MM.1S (cell line): Measurements from ENCODE around the gene IDH3G.

Source experiments
- DNase-seq: peaks from one replicate; pipeline ENCODE4 v3.0.0-alpha.2; 2015
- H2AFZ ChIP-seq: fragments of 300-600 bp; sonication (generic); 2 replicates; pipeline ENCODE4 v1.6.0; 2016; ENCODE audit warnings: antibody characterized with exemption, low read length
- H3F3A ChIP-seq: fragments of 300-600 bp; sonication (generic); 2 replicates; pipeline ENCODE4 v1.6.1; 2016; ENCODE audit warnings: mild to moderate bottlenecking, antibody characterized with exemption, low read length, moderate library complexity, mixed read lengths; ENCODE audit not compliant: insufficient read depth
- H3K27ac ChIP-seq: fragments of 300-600 bp; sonication (generic); 2 replicates; pipeline ENCODE4 v1.5.1; 2016; ENCODE audit warnings: mild to moderate bottlenecking, low read length
- H3K27me3 ChIP-seq: fragments of 300-600 bp; sonication (generic); replicated peaks from 2 replicates; pipeline ENCODE4 v1.6.0; 2016; ENCODE audit warnings: low read length; ENCODE audit not compliant: insufficient read depth
- H3K36me3 ChIP-seq: fragments of 300-600 bp; sonication (generic); replicated peaks from 2 replicates; pipeline ENCODE4 v1.6.1; 2016; ENCODE audit warnings: mild to moderate bottlenecking, low read length, mixed read lengths; ENCODE audit not compliant: insufficient read depth
- H3K4me1 ChIP-seq: fragments of 300-600 bp; sonication (generic); 2 replicates; pipeline ENCODE4 v1.6.1; 2016; ENCODE audit warnings: low read length, mixed read lengths
- H3K4me2 ChIP-seq: fragments of 300-600 bp; sonication (generic); 2 replicates; pipeline ENCODE4 v1.6.0; 2016; ENCODE audit warnings: low read depth, low read length
- H3K4me3 ChIP-seq: fragments of 300-600 bp; sonication (generic); 2 replicates; pipeline ENCODE4 v1.5.1; 2016; ENCODE audit warnings: low read length, mixed read lengths
- H3K79me2 ChIP-seq: fragments of 300-600 bp; sonication (generic); 2 replicates; pipeline ENCODE4 v1.6.1; 2016; ENCODE audit warnings: mixed run types, low read length, mixed read lengths
- H3K9ac ChIP-seq: fragments of 300-600 bp; sonication (generic); 2 replicates; pipeline ENCODE4 v1.6.1; 2016; ENCODE audit warnings: low read length, mixed read lengths
- H3K9me2 ChIP-seq: fragments of 300-600 bp; sonication (generic); replicated peaks from 2 replicates; pipeline ENCODE4 v1.6.1; 2016; ENCODE audit warnings: mild to moderate bottlenecking, low read length, mixed read lengths; ENCODE audit not compliant: insufficient read depth
- H3K9me3 ChIP-seq: fragments of 300-600 bp; sonication (generic); replicated peaks from 2 replicates; pipeline ENCODE4 v1.6.1; 2016; ENCODE audit warnings: mild to moderate bottlenecking, low read length, mixed read lengths; ENCODE audit not compliant: insufficient read depth
- H4K20me1 ChIP-seq: fragments of 300-600 bp; sonication (generic); 2 replicates; pipeline ENCODE4 v1.6.1; 2016; ENCODE audit warnings: mild to moderate bottlenecking, low read length, moderate library complexity, mixed read lengths; ENCODE audit not compliant: insufficient read depth
- EZH2 ChIP-seq: fragments of 300-600 bp; sonication (generic); optimal IDR thresholded peaks from 2 replicates; pipeline ENCODE3; 2017; ENCODE audit warnings: low read depth, mild to moderate bottlenecking, antibody characterized with exemption, low read length, mixed read lengths
- EZH2phosphoT487 ChIP-seq: fragments of 300-600 bp; sonication (generic); IDR thresholded peaks from 2 replicates; pipeline ENCODE4 v1.6.1; 2018; ENCODE audit warnings: antibody characterized with exemption, low read length
- TF ChIP-seq, protein P1 (sequence below): fragments of 300-600 bp; sonication (generic); IDR thresholded peaks from 2 replicates; pipeline ENCODE4 v1.5.1; 2016; ENCODE audit warnings: antibody characterized with exemption, low read length, mixed read lengths

The IDH3G gene

DNA sequence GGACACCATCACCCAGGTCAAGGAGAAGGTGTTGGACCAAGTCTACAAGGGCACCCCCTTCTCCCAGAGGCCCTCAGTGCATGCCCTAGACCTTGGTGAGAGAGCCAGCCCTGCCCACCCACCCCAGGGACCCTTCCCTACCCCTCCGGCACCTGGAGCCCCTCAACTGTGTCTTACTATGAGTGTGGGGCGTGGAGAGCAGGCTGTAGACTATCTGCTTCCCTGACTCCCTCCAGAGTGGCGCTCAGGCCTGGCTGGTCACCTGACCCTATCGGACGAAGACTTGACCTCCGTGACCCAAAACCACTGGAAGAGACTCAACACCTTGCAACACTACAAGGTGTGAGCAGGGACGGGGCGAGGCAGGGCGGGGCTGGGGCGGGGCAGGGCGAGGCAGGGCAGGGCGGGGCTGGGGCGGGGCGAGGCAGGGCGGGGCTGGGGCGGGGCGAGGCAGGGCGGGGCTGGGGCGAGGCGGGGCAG, 18.0 kb downstream of the IDH3G start:
- no peaks in the 10 kb centered on the region for H3K36me3 ChIP-seq
- no peak for DNase-seq
- no peaks in the 10 kb centered on the region for H3F3A ChIP-seq
- H4K20me1 ChIP-seq, result no peaks in the 10 kb centered on the region
- no peak overlapping the region for H3K9ac ChIP-seq
- no peaks in the 10 kb centered on the region for H3K9me2 ChIP-seq
- H2AFZ ChIP-seq, result no peak overlapping the region
- no peaks in the 10 kb centered on the region for H3K4me1 ChIP-seq
- peaks cover 15% of the 10 kb centered on the region for H3K27me3 ChIP-seq
- no peak overlapping the region for H3K4me2 ChIP-seq
- H3K79me2 ChIP-seq, result no peaks in the 10 kb centered on the region
- TF ChIP-seq, protein P1, sequence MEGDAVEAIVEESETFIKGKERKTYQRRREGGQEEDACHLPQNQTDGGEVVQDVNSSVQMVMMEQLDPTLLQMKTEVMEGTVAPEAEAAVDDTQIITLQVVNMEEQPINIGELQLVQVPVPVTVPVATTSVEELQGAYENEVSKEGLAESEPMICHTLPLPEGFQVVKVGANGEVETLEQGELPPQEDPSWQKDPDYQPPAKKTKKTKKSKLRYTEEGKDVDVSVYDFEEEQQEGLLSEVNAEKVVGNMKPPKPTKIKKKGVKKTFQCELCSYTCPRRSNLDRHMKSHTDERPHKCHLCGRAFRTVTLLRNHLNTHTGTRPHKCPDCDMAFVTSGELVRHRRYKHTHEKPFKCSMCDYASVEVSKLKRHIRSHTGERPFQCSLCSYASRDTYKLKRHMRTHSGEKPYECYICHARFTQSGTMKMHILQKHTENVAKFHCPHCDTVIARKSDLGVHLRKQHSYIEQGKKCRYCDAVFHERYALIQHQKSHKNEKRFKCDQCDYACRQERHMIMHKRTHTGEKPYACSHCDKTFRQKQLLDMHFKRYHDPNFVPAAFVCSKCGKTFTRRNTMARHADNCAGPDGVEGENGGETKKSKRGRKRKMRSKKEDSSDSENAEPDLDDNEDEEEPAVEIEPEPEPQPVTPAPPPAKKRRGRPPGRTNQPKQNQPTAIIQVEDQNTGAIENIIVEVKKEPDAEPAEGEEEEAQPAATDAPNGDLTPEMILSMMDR, result no peak
- no peak for TF ChIP-seq EZH2
- H3K9me3 ChIP-seq, result no peaks in the 10 kb centered on the region
- H3K4me3 ChIP-seq, result no peak overlapping the region
- H3K27ac ChIP-seq, result no peak overlapping the region

DNA sequence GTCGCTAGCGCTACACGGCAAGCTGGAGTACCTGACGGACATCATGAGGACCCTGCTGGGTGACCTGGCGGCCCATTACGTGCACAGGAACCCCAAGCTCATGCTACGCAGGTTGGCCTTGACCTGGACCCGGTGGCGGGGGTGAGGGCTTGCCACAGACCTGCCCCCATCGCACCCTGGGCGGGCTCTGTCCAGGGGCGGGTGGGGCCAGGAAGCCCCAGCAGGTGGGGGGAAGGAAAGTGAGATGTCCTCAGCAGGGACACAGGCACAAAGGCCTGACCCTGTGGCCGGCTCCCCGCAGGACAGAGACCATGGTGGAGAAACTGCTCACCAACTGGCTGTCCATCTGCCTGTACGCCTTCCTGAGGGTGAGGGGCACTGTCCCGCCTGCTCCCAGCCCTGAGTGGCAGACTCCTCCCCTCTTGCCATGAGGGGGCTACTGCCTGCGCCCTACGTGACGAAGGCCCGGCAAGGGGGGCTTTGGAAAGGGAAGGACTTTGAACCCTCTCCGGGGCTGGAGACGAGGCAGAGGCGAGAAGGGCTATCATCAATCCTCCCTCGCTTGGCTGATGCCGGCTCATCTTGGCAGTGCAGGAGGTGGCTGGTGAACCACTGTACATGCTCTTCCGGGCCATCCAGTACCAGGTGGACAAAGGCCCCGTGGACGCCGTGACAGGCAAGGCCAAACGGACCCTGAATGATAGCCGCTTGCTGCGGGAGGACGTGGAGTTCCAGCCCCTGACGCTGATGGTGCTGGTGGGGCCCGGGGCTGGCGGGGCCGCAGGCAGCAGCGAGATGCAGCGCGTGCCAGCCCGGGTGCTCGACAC, 18.7 kb downstream of the IDH3G start:
- Histone ChIP-seq H3K4me1 (no peaks in the 10 kb centered on the region), H2AFZ (no peak overlapping the region), H3K36me3 (no peaks in the 10 kb centered on the region), H3K4me3 (no peak overlapping the region), H3K9me2 (no peaks in the 10 kb centered on the region), H3K27ac (no peak overlapping the region), H3K9ac (no peak overlapping the region), H3K79me2 (no peaks in the 10 kb centered on the region), H3F3A (no peaks in the 10 kb centered on the region), H3K4me2 (no peak overlapping the region), H3K9me3 (no peaks in the 10 kb centered on the region), H4K20me1 (no peaks in the 10 kb centered on the region), H3K27me3 (peaks cover 19% of the 10 kb centered on the region)
- no peak for DNase-seq
- TF ChIP-seq, protein P1, result no peak
- TF ChIP-seq EZH2 (no peak), EZH2phosphoT487 (no peak)

DNA sequence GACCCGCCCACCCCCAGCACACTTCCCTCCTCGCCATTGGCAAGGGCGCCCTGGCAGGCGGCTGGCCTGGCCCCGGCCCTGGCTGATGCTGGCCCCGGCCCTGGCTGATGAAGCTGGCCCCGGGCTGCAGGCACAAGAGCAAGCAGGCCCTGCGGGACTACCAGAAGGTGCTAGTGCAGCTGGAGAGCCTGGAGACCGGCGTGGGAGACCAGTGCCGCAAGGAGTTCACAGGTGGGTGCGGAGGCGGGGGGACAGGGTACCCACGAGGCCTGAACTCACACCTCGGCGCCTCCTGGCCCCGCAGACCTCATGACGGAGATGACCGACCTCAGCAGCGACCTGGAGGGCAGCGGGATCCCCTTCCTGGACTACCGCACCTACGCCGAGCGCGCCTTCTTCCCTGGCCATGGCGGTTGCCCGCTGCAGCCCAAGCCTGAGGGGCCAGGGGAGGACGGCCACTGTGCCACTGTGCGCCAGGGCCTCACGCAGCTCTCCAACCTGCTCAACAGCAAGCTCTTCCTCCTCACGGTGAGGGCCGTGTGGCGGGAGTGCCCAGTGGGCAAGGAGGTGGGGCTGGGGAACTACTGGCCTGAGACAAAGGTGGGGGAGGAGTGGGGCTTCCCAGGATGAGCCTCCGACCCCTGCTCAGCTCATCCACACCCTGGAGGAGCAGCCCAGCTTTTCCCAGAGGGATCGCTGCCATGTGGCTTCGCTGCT, 19.4 kb downstream of the IDH3G start:
- Histone ChIP-seq H3K27me3 (peaks cover 24% of the 10 kb centered on the region), H3K9ac (no peak overlapping the region), H3K27ac (no peak overlapping the region), H3K9me2 (no peaks in the 10 kb centered on the region), H3K4me3 (no peak overlapping the region), H3F3A (no peaks in the 10 kb centered on the region), H3K9me3 (no peaks in the 10 kb centered on the region), H4K20me1 (no peaks in the 10 kb centered on the region), H3K4me2 (no peak overlapping the region), H3K79me2 (no peaks in the 10 kb centered on the region), H3K4me1 (no peaks in the 10 kb centered on the region), H3K36me3 (no peaks in the 10 kb centered on the region), H2AFZ (no peak overlapping the region)
- DNase-seq, result no peak
- TF ChIP-seq EZH2phosphoT487, result no peak
- TF ChIP-seq, protein P1, result no peak
- TF ChIP-seq EZH2, result no peak
